Measurements from ENCODE around the gene ZNF581.

GRCh38 chr19:55661826-55662225 is 18.4 kb downstream of the ZNF581 start:
- TF ChIP-seq CTCF (IDR thresholded peaks at IDR 0.05) (no peak), POLR2A (IDR thresholded peaks at IDR 0.05) (no peak), POLR2AphosphoS5 (IDR thresholded peaks at IDR 0.05) (no peak)

Measured in gastroesophageal sphincter (tissue), 3 donors.